SK-N-MC (cell line): Measurements from ENCODE around the gene TEKT3.

Experiments used
- EZH2 ChIP-seq: fragments of 200-600 bp; sonication (generic); IDR thresholded peaks from one replicate; pipeline ENCODE4 v1.6.1; 2017; ENCODE audit warnings: antibody characterized with exemption
- POLR2AphosphoS5 ChIP-seq: IDR thresholded peaks from 2 replicates; pipeline ENCODE4 v1.6.1; 2012; ENCODE audit warnings: mild to moderate bottlenecking, low read depth, low read length, borderline replicate concordance

- TF ChIP-seq EZH2 (no peak), POLR2AphosphoS5 (no peak)
Observed at GRCh38 chr17:15350777-15351477, 9.5 kb upstream of the TEKT3 start.
